ENCODE data around the gene ABHD13. TPM values are rescaled to one million over a fixed set of nuclear protein-coding genes. Genes with fewer than 3 reads are reported as not detected.

The ABHD13 gene
- total RNA-seq: 1 to 10 TPM; 6.6 to 7.4 (median 6.7) TPM

GRCh38 chr13:108218044-108218974 lies at the start of gene ABHD13:
ABHD13 (plus strand) TSS chr13:108218392; CDS start chr13:108229219, 10,827 bp downstream.
- Mint-ChIP-seq H3K9me3 (no peaks in the 10 kb centered on the region), H3K27me3 (ENCODE audit: low read depth) (no peaks in the 10 kb centered on the region), H3K4me3 (peak within 1 kb of the TSS; percentile 93), H3K4me1 (ENCODE audit: low read depth) (peaks cover 56% of the 10 kb centered on the region), H3K36me3 (ENCODE audit: insufficient read depth) (no peaks in the 10 kb centered on the region)
- ATAC-seq (peak; percentile 86 to 89), DNase-seq (peak; percentile 87)

- H3K27me3 Mint-ChIP-seq (ENCODE audit: low read depth): peaks cover 12% of the 10 kb centered on the region
- no peaks in the 10 kb centered on the region for H3K4me1 Mint-ChIP-seq (ENCODE audit: low read depth)
- DNase-seq (no peak), ATAC-seq (no peak)
- H3K4me3 Mint-ChIP-seq: no peak overlapping the region
- no peaks in the 10 kb centered on the region for H3K36me3 Mint-ChIP-seq (ENCODE audit: insufficient read depth)
- H3K9me3 Mint-ChIP-seq: peaks cover 28% of the 10 kb centered on the region
Measured at GRCh38 chr13:108168929-108169328, 49.3 kb upstream of the ABHD13 start.

GRCh38 chr13:108176685-108177274 lies 41.4 kb upstream of the ABHD13 start:
- H3K36me3 Mint-ChIP-seq (ENCODE audit: insufficient read depth): no peaks in the 10 kb centered on the region
- H3K9me3 Mint-ChIP-seq: peaks cover 7% of the 10 kb centered on the region
- no peaks in the 10 kb centered on the region for H3K4me1 Mint-ChIP-seq (ENCODE audit: low read depth)
- no peaks in the 10 kb centered on the region for H3K27me3 Mint-ChIP-seq (ENCODE audit: low read depth)
- H3K4me3 Mint-ChIP-seq: no peak overlapping the region
- ATAC-seq: no peak
- DNase-seq: peak; percentile 51

DNA sequence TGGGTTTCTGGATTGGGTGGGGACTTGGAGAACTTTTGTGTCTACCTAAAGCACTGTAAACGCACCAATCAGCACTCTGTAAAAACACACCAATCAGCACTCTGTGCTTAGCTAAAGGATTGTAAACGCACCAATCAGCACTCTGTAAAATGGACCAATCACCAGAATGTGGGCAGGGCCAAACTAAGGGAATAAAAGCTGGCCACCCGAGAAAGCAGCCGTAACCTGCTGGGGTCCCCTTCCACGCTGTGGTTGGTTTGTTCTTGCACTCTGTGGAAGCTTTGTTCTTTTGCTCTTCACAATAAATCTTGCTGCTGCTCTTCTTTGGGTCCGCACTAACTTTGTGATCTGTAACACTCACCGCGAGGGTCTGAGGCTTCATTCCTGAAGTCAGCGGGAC lies 40.1 kb upstream of the ABHD13 start:
- no peaks in the 10 kb centered on the region for H3K36me3 Mint-ChIP-seq (ENCODE audit: insufficient read depth)
- no peaks in the 10 kb centered on the region for H3K27me3 Mint-ChIP-seq (ENCODE audit: low read depth)
- ATAC-seq: no peak
- peaks cover 5% of the 10 kb centered on the region for H3K9me3 Mint-ChIP-seq
- no peak for DNase-seq
- H3K4me3 Mint-ChIP-seq: no peak overlapping the region
- no peaks in the 10 kb centered on the region for H3K4me1 Mint-ChIP-seq (ENCODE audit: low read depth)

GRCh38 chr13:108182652-108183051 lies 35.5 kb upstream of the ABHD13 start:
- Mint-ChIP-seq H3K9me3 (no peaks in the 10 kb centered on the region), H3K4me1 (ENCODE audit: low read depth) (peaks cover 1% of the 10 kb centered on the region), H3K36me3 (ENCODE audit: insufficient read depth) (no peaks in the 10 kb centered on the region), H3K27me3 (ENCODE audit: low read depth) (peaks cover 4% of the 10 kb centered on the region), H3K4me3 (no peak overlapping the region)
- DNase-seq (no peak), ATAC-seq (no peak)

GRCh38 chr13:108185223-108185622 lies 33.0 kb upstream of the ABHD13 start:
- Mint-ChIP-seq H3K4me1 (ENCODE audit: low read depth) (peaks cover 1% of the 10 kb centered on the region), H3K9me3 (no peaks in the 10 kb centered on the region), H3K27me3 (ENCODE audit: low read depth) (peaks cover 9% of the 10 kb centered on the region)

DNA sequence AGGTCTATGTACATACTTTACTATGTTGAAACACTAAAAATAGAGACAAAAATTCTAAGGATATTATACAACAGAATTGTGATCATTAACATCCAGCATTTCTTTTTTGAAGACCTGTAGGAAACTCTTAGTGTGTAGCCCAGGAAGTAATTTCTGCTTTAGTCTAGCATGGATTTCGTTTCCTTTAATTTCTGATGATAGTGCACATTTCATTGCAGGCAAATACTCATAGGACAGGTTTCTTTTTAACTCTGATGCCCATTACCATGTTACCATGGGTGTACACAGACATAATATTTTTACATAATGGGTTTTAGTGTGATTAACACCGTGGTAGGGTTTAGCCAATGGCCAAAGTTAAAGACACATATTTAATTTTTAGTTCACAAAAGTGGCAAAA lies 29.9 kb upstream of the ABHD13 start:
- Mint-ChIP-seq H3K27me3 (ENCODE audit: low read depth) (peaks cover 14% of the 10 kb centered on the region), H3K36me3 (ENCODE audit: insufficient read depth) (no peaks in the 10 kb centered on the region), H3K9me3 (no peaks in the 10 kb centered on the region), H3K4me1 (ENCODE audit: low read depth) (peaks cover 1% of the 10 kb centered on the region), H3K4me3 (no peak overlapping the region)
- ATAC-seq (no peak), DNase-seq (no peak)

More at GRCh38 chr13:108185223-108185622, 33.0 kb upstream of the ABHD13 start:
- ATAC-seq: no peak
- no peak for DNase-seq
- Mint-ChIP-seq H3K36me3 (ENCODE audit: insufficient read depth) (no peaks in the 10 kb centered on the region), H3K4me3 (no peak overlapping the region)

- ATAC-seq: no peak
- no peaks in the 10 kb centered on the region for H3K4me1 Mint-ChIP-seq (ENCODE audit: low read depth)
- no peak overlapping the region for H3K4me3 Mint-ChIP-seq
- H3K36me3 Mint-ChIP-seq (ENCODE audit: insufficient read depth): no peaks in the 10 kb centered on the region
- peaks cover 11% of the 10 kb centered on the region for H3K9me3 Mint-ChIP-seq
- H3K27me3 Mint-ChIP-seq (ENCODE audit: low read depth): peaks cover 12% of the 10 kb centered on the region
- DNase-seq: no peak
Measured at GRCh38 chr13:108190897-108191296, 27.3 kb upstream of the ABHD13 start.

GRCh38 chr13:108193806-108194205 lies 24.4 kb upstream of the ABHD13 start:
- Mint-ChIP-seq H3K36me3 (ENCODE audit: insufficient read depth) (no peaks in the 10 kb centered on the region), H3K27me3 (ENCODE audit: low read depth) (peaks cover 12% of the 10 kb centered on the region), H3K9me3 (peaks cover 11% of the 10 kb centered on the region), H3K4me1 (ENCODE audit: low read depth) (no peaks in the 10 kb centered on the region), H3K4me3 (no peak overlapping the region)
- DNase-seq: no peak
- ATAC-seq: no peak

GRCh38 chr13:108194435-108194936 lies 23.7 kb upstream of the ABHD13 start:
- Mint-ChIP-seq H3K36me3 (ENCODE audit: insufficient read depth) (no peaks in the 10 kb centered on the region), H3K4me3 (no peak overlapping the region), H3K4me1 (ENCODE audit: low read depth) (no peaks in the 10 kb centered on the region), H3K27me3 (ENCODE audit: low read depth) (peaks cover 13% of the 10 kb centered on the region), H3K9me3 (peaks cover 11% of the 10 kb centered on the region)
- ATAC-seq (no peak), DNase-seq (no peak)

DNA sequence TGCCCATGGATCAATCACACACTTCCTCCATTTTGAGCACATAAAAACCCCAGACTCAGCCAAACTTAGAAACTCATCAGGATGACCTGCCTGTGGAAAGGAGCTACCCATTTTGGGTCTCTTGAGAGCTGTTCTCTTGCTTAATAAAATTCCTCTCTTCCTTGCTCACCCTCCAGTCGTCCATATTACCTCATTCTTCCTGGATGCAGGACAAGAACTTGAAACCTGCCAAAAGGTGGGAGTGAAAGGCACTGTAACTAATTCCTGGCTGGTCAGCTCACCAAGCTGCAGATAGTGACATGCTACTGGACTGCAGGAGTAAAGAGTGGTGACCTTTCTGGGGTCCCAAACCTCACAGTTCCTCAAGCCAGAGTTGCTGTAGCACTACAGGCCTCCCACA lies 23.0 kb upstream of the ABHD13 start:
- H3K4me1 Mint-ChIP-seq (ENCODE audit: low read depth): no peaks in the 10 kb centered on the region
- DNase-seq (no peak), ATAC-seq (no peak)
- peaks cover 12% of the 10 kb centered on the region for H3K27me3 Mint-ChIP-seq (ENCODE audit: low read depth)
- no peak overlapping the region for H3K4me3 Mint-ChIP-seq
- peaks cover 11% of the 10 kb centered on the region for H3K9me3 Mint-ChIP-seq
- H3K36me3 Mint-ChIP-seq (ENCODE audit: insufficient read depth): no peaks in the 10 kb centered on the region

DNA sequence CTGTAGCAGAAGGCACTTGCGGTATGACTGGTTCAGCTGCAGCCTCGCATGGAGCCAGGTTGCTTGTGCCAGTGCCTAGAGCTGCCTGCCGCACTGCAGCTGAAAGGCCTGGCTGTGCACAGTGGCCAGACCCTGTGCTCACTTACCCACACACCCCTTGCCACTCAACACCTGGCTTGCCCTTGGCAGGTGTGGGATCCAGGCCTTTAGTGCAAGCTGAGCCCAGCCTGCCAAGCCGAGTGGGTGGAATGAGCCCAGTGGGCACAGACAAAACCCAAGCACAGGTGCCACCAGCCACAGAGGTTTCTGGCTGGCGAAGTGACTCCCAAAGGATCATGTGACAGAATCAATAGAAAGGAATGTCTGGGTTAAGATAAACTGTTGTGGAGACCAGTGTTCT lies 22.3 kb upstream of the ABHD13 start:
- H3K36me3 Mint-ChIP-seq (ENCODE audit: insufficient read depth): no peaks in the 10 kb centered on the region
- no peak overlapping the region for H3K4me3 Mint-ChIP-seq
- ATAC-seq (no peak), DNase-seq (no peak)
- H3K27me3 Mint-ChIP-seq (ENCODE audit: low read depth): peaks cover 7% of the 10 kb centered on the region
- peaks cover 11% of the 10 kb centered on the region for H3K9me3 Mint-ChIP-seq
- no peaks in the 10 kb centered on the region for H3K4me1 Mint-ChIP-seq (ENCODE audit: low read depth)

- H3K9me3 Mint-ChIP-seq: no peaks in the 10 kb centered on the region
- peak; percentile 55 to 82 for ATAC-seq
- no peak overlapping the region for H3K4me3 Mint-ChIP-seq
- DNase-seq: no peak
- no peaks in the 10 kb centered on the region for H3K36me3 Mint-ChIP-seq (ENCODE audit: insufficient read depth)
- H3K27me3 Mint-ChIP-seq (ENCODE audit: low read depth): peaks cover 23% of the 10 kb centered on the region
- H3K4me1 Mint-ChIP-seq (ENCODE audit: low read depth): peaks cover 14% of the 10 kb centered on the region
Measured at GRCh38 chr13:108200781-108201398, 17.3 kb upstream of the ABHD13 start.

DNA sequence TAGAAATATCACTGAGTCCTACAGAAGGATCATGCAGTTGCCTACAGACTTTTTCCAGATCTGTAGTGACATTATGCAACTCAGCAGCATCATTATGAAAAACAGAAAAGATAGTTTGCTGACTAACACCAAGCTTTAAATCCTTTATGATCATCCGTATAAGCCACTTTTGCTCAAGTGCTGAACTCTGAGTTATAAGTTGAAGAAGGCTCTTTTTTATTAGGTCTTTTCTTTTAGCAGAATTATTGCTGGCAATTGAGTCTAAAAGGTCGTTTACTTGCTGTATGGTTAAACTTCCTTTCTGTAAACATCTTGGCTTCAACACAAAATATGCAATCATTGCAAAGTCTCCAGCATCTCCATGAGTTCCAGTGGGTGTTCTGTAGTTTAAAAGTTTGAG lies 7.6 kb upstream of the ABHD13 start:
- peaks cover 14% of the 10 kb centered on the region for H3K4me1 Mint-ChIP-seq (ENCODE audit: low read depth)
- H3K36me3 Mint-ChIP-seq (ENCODE audit: insufficient read depth): peaks cover 34% of the 10 kb centered on the region
- ATAC-seq (no peak), DNase-seq (no peak)
- H3K9me3 Mint-ChIP-seq: peaks cover 22% of the 10 kb centered on the region
- H3K4me3 Mint-ChIP-seq: no peak overlapping the region
- no peaks in the 10 kb centered on the region for H3K27me3 Mint-ChIP-seq (ENCODE audit: low read depth)
